ENCODE data around the gene UCP3. TPM values are rescaled to one million over a fixed set of nuclear protein-coding genes. Genes with fewer than 3 reads are reported as not detected.

The UCP3 gene
- total RNA-seq, 3 donors from 2014 or later (not counting 1 experiment from before 2014, with no cell fraction given), result 7.8 to 8.6 (median 8.5) TPM

DNA sequence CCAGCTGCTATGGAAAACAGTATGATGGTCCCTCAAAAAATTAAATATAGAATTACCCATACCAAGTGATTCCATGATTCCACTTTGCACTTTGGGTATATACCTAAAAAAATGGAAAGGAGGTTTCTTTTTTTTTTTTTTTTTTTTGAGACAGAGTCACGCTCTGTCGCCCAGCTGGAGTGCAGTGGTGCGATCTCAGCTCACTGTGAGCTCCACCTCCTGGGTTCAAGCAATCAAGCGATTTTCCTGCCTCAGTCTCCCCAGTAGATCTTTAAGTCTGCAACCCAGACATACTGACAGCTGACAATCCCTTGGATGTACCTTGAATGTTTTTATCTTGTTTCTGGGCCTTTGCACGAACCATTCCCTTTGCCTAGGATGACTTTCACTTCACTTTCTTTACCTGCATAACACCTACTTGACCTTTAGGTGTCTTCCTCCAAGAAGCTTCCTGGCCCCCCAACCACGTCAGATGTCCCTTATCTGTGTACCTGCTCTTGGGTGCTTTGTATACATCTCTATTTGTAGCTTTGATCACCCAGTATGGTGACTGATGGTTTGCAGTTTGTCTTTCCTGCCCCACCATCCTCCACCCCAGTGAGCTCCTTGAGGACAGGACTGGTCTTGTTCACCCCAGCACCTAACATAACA lies 11.6 kb downstream of the UCP3 start:
- H3K4me1 Mint-ChIP-seq, result peaks cover 60 to 67% of the 10 kb centered on the region in 2 donors
- Histone ChIP-seq H3K36me3 (ENCODE audit: control insufficient read depth, insufficient read depth, low read length) (peaks cover 4% of the 10 kb centered on the region), H3K9me3 (ENCODE audit: control insufficient read depth, insufficient read depth, low read length) (no peaks in the 10 kb centered on the region), H3K4me3 (ENCODE audit: low read length) (no peak overlapping the region), H3K27ac (ENCODE audit: low read length) (peak overlapping the region; percentile 95), H3K4me1 (ENCODE audit: control insufficient read depth, insufficient read depth, low read length) (peaks cover 48% of the 10 kb centered on the region), H3K27me3 (ENCODE audit: control insufficient read depth, insufficient read depth, low read length) (no peaks in the 10 kb centered on the region)
- TF ChIP-seq, protein P1, sequence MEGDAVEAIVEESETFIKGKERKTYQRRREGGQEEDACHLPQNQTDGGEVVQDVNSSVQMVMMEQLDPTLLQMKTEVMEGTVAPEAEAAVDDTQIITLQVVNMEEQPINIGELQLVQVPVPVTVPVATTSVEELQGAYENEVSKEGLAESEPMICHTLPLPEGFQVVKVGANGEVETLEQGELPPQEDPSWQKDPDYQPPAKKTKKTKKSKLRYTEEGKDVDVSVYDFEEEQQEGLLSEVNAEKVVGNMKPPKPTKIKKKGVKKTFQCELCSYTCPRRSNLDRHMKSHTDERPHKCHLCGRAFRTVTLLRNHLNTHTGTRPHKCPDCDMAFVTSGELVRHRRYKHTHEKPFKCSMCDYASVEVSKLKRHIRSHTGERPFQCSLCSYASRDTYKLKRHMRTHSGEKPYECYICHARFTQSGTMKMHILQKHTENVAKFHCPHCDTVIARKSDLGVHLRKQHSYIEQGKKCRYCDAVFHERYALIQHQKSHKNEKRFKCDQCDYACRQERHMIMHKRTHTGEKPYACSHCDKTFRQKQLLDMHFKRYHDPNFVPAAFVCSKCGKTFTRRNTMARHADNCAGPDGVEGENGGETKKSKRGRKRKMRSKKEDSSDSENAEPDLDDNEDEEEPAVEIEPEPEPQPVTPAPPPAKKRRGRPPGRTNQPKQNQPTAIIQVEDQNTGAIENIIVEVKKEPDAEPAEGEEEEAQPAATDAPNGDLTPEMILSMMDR (IDR thresholded peaks at IDR 0.05), result no peak
- H3K27ac Mint-ChIP-seq, result peak overlapping the region; percentile 98 to 100
- no peak for ATAC-seq
- no peaks in the 10 kb centered on the region for H3K9me3 Mint-ChIP-seq
- DNase-seq, result peak in 1 of 2 donors; percentile 28
- WGBS (ENCODE audit: insufficient coverage), result 63% methylated on average over 6 of the region's 6 CpGs
- H3K27me3 Mint-ChIP-seq (ENCODE audit: low read depth in 2 of 2), result no peaks in the 10 kb centered on the region
- H3K4me3 Mint-ChIP-seq, result peak overlapping the region; percentile 2
- intact Hi-C loops (cut with micrococcal nuclease), result no loop called here
- no peaks in the 10 kb centered on the region for H3K36me3 Mint-ChIP-seq

- H3K4me3 Mint-ChIP-seq, result peak overlapping the region; percentile 92
- H3K27me3 Mint-ChIP-seq (ENCODE audit: low read depth in 2 of 2), result no peaks in the 10 kb centered on the region
- TF ChIP-seq, protein P1 (IDR thresholded peaks at IDR 0.05), result no peak
- WGBS (ENCODE audit: insufficient coverage), result 47% methylated on average over 4 of the region's 4 CpGs
- no peaks in the 10 kb centered on the region for H3K27me3 ChIP-seq (ENCODE audit: control insufficient read depth, insufficient read depth, low read length)
- H3K4me1 Mint-ChIP-seq, result peaks cover 50 to 57% of the 10 kb centered on the region in 2 donors
- peak overlapping the region; percentile 98 to 100 for H3K27ac Mint-ChIP-seq
- peak overlapping the region; percentile 8 for H3K4me3 ChIP-seq (ENCODE audit: low read length)
- H3K9me3 Mint-ChIP-seq, result no peaks in the 10 kb centered on the region
- H3K27ac ChIP-seq (ENCODE audit: low read length), result peak overlapping the region; percentile 95
- intact Hi-C loops (cut with micrococcal nuclease), result no loop called here
- peaks cover 3% of the 10 kb centered on the region for H3K36me3 ChIP-seq (ENCODE audit: control insufficient read depth, insufficient read depth, low read length)
- no peaks in the 10 kb centered on the region for H3K36me3 Mint-ChIP-seq
- peaks cover 38% of the 10 kb centered on the region for H3K4me1 ChIP-seq (ENCODE audit: control insufficient read depth, insufficient read depth, low read length)
- ATAC-seq, result peak in 2 of 3 donors; percentile 7 to 10
- no peaks in the 10 kb centered on the region for H3K9me3 ChIP-seq (ENCODE audit: control insufficient read depth, insufficient read depth, low read length)
- peak in 1 of 2 donors; percentile 47 for DNase-seq
Measured at GRCh38 chr11:73996161-73996747, 12.6 kb downstream of the UCP3 start.

DNA sequence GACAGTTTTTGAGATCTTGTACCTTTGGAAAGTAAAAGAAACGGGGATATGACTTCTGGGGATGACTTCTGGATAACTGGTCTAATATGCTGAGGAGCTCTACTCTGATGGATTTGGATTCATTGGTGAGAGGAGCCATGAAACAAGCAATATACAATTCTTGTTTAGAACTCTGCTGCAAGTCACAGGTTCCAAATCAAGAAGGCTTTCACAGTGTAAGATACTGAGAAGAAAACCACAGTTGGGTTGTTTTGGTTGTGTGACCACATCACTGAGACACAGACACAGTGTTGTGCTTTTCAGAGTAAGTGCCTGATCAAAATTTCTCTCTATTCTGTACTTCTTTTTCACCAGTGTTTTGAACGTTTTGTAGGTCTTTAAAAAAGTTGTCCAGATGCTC lies 13.2 kb downstream of the UCP3 start:
- H3K4me3 ChIP-seq (ENCODE audit: low read length), result peak overlapping the region; percentile 8
- no peaks in the 10 kb centered on the region for H3K27me3 ChIP-seq (ENCODE audit: control insufficient read depth, insufficient read depth, low read length)
- Mint-ChIP-seq H3K4me3 (peak overlapping the region; percentile 92), H3K27ac (peak overlapping the region; percentile 98 to 100), H3K9me3 (no peaks in the 10 kb centered on the region), H3K4me1 (peaks cover 45 to 52% of the 10 kb centered on the region in 2 donors), H3K36me3 (no peaks in the 10 kb centered on the region), H3K27me3 (ENCODE audit: low read depth in 2 of 2) (no peaks in the 10 kb centered on the region)
- TF ChIP-seq, protein P1 (IDR thresholded peaks at IDR 0.05), result no peak
- intact Hi-C loops (cut with micrococcal nuclease), result loop anchor here (1.0 kb wide), 3 partner anchors 10 to 25 kb away; no protein-coding TSS in a partner anchor
- H3K4me1 ChIP-seq (ENCODE audit: control insufficient read depth, insufficient read depth, low read length), result peaks cover 33% of the 10 kb centered on the region
- peak overlapping the region; percentile 95 for H3K27ac ChIP-seq (ENCODE audit: low read length)
- DNase-seq, result peak in 1 of 2 donors; percentile 86
- 20% methylated on average over 2 of the region's 2 CpGs for WGBS (ENCODE audit: insufficient coverage)
- no peaks in the 10 kb centered on the region for H3K9me3 ChIP-seq (ENCODE audit: control insufficient read depth, insufficient read depth, low read length)
- peak; percentile 68 to 86 (median 75) for ATAC-seq
- no peaks in the 10 kb centered on the region for H3K36me3 ChIP-seq (ENCODE audit: control insufficient read depth, insufficient read depth, low read length)
